ENCODE data around the gene GABBR1. TPM values are rescaled to one million over a fixed set of nuclear protein-coding genes. Genes with fewer than 3 reads are reported as not detected.

GABBR1 gene
- total RNA-seq, 2 experiments from 2014 or later, result 12.9 to 37.1 TPM

DNA sequence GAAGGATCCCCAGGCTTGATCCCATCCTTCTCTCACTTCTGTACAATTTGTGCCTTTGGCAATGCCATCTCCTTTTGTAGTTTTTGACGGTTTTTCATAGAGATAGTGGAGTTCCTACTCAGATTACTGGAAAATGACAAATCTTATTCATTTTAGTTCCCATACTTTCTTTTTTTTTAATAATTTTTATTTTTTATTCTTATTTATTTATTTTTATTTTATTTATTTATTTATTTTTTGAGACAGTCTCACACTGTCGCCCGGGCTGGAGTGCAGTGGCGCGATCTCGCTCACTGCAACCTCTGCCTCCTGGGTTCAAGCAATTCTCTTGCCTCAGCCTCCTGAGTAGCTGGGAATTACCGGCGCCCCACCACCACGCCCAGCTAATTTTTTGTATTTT is 4.3 kb upstream of the GABBR1 start:
- intact Hi-C loops (cut with micrococcal nuclease; ENCODE audit: unreplicated experiment), result no loop called here
- Histone ChIP-seq H3K36me3 (ENCODE audit: insufficient read depth, low read length) (no peaks in the 10 kb centered on the region), H3K4me3 (ENCODE audit: low read depth, low read length, poor library complexity, severe bottlenecking) (no peak overlapping the region), H3K9me3 (ENCODE audit: low read length) (no peaks in the 10 kb centered on the region), H3K4me1 (ENCODE audit: insufficient read depth, low read length, poor library complexity, severe bottlenecking) (peaks cover 20% of the 10 kb centered on the region), H3K79me2 (ENCODE audit: insufficient read depth, low read depth, low read length) (no peaks in the 10 kb centered on the region), H3K4me2 (ENCODE audit: low read length) (no peak overlapping the region), H3K9me2 (ENCODE audit: insufficient read depth, low read length) (no peaks in the 10 kb centered on the region), H2AFZ (ENCODE audit: low read length) (no peak overlapping the region), H3K27ac (ENCODE audit: low read depth, low read length, poor library complexity, severe bottlenecking) (no peak overlapping the region), H4K20me1 (ENCODE audit: insufficient read depth, low read length) (no peaks in the 10 kb centered on the region)
- no TSS peak for BruUV-seq (replicated peaks)
- DNase-seq (ENCODE audit: low spot score), result no peak
- ChIA-PET POLR2A (no interaction called here), CTCF (ENCODE audit: unreplicated experiment) (no interaction called here)
- no peak for TF ChIP-seq EZH2phosphoT487 (IDR thresholded peaks at IDR 0.05; ENCODE audit: borderline replicate concordance, low read depth, low read length)
- TF ChIP-seq CTCF (conservative IDR thresholded peaks at IDR 0.05; ENCODE audit: low read length), result no peak

DNA sequence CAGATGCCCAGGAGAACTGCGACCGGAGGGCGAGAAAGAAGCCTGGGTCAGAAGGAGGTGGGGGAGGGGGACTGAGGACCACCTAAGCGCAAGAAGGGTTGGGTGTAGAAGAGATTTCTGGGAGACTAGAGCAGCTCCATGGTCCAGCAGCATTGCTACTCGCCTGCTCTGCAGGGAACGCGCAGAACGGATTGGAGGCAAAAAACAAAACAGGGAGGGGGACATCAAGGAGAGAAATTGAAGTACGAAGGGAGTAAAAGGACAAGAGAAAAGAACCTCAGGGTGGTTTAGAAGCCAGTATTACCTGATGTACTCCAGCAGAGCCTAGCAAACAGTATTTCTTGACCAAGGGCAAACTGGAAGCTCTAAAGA is 537 bp upstream of the GABBR1 start:
- ChIA-PET CTCF (ENCODE audit: unreplicated experiment) (interaction anchor here (0.6 to 2.1 kb wide), 3 partner anchors 17 to 356 kb away, joined by 3 to 8 read pairs (median 4); no protein-coding TSS in a partner anchor), POLR2A (interaction anchor here (0.6 kb wide), 1 partner anchor 59 kb away, joined by 4 read pairs; no protein-coding TSS in a partner anchor)
- H3K9me2 ChIP-seq (ENCODE audit: insufficient read depth, low read length), result no peaks in the 10 kb centered on the region
- H3K4me2 ChIP-seq (ENCODE audit: low read length), result peak overlapping the region; percentile 90
- no peaks in the 10 kb centered on the region for H3K36me3 ChIP-seq (ENCODE audit: insufficient read depth, low read length)
- intact Hi-C loops (cut with micrococcal nuclease; ENCODE audit: unreplicated experiment), result no loop called here
- peak; percentile 31 for DNase-seq (ENCODE audit: low spot score)
- no TSS peak for BruUV-seq (replicated peaks)
- H2AFZ ChIP-seq (ENCODE audit: low read length), result peak overlapping the region; percentile 42
- TF ChIP-seq EZH2phosphoT487 (IDR thresholded peaks at IDR 0.05; ENCODE audit: borderline replicate concordance, low read depth, low read length) (no peak), CTCF (conservative IDR thresholded peaks at IDR 0.05; ENCODE audit: low read length) (no peak)
- H3K4me1 ChIP-seq (ENCODE audit: insufficient read depth, low read length, poor library complexity, severe bottlenecking), result peaks cover 38% of the 10 kb centered on the region
- H3K27ac ChIP-seq (ENCODE audit: low read depth, low read length, poor library complexity, severe bottlenecking), result peak overlapping the region; percentile 10
- H4K20me1 ChIP-seq (ENCODE audit: insufficient read depth, low read length), result no peaks in the 10 kb centered on the region; the same call in 1 of the 2 replicates
- no peaks in the 10 kb centered on the region for H3K9me3 ChIP-seq (ENCODE audit: low read length)
- peak overlapping the region; percentile 77 for H3K4me3 ChIP-seq (ENCODE audit: low read depth, low read length, poor library complexity, severe bottlenecking)
- no peaks in the 10 kb centered on the region for H3K79me2 ChIP-seq (ENCODE audit: insufficient read depth, low read depth, low read length)

DNA sequence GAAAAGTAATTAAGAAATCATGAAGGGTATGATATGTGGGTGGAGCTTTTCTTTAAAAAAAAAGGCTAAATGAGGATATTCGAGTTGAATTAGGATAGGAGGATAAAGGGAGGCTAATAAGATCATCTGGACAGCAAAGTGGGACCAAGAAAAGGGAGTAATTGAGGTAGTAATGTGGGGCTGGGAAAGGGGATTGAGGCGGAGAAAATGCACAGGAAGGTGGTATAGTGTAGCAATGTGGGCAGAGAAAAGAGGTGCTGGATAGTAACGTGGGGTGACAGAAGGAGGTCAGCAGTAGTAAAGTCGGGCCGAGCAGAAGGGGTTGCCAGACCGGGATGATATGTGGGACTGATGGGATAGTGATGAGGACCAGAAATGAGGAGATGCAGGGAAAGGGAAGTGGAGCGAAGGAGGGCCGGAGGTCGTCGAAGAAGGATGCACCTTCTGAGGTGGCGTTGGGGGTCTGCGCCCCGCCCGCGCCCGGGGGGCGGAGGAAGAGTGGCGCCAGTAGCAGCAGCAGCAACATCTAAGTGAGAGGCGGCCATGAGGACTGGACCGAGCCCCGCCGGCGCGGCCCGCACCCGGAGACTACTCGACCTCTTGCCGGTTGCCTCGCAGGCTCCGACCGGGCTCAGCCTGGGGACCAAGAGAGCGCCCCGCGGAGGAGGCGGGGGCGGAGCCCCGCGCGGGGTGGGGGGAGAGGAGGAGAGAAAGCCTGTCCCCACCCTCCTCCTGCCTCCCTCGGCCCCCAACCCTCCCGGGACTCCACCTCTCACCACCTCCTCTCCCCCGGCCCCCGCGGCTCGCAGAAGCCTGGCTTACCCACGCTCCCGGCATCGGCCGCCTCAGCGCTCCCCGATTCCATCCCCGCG is 887 bp downstream of the GABBR1 start:
- peak; percentile 63 for DNase-seq (ENCODE audit: low spot score)
- no peak overlapping the region for H3K27ac ChIP-seq (ENCODE audit: low read depth, low read length, poor library complexity, severe bottlenecking)
- peak overlapping the region; percentile 77 for H3K4me3 ChIP-seq (ENCODE audit: low read depth, low read length, poor library complexity, severe bottlenecking)
- H3K4me2 ChIP-seq (ENCODE audit: low read length), result peak overlapping the region; percentile 90
- intact Hi-C loops (cut with micrococcal nuclease; ENCODE audit: unreplicated experiment), result no loop called here
- no peaks in the 10 kb centered on the region for H3K79me2 ChIP-seq (ENCODE audit: insufficient read depth, low read depth, low read length)
- peak overlapping the region; percentile 42; the same call in 1 of the 2 replicates for H2AFZ ChIP-seq (ENCODE audit: low read length)
- no peaks in the 10 kb centered on the region for H3K9me3 ChIP-seq (ENCODE audit: low read length)
- POLR2A ChIA-PET, result interaction anchor here (0.7 kb wide), 1 partner anchor 17 kb away, joined by 6 read pairs; no protein-coding TSS in a partner anchor
- no peaks in the 10 kb centered on the region for H3K9me2 ChIP-seq (ENCODE audit: insufficient read depth, low read length)
- CTCF ChIA-PET (ENCODE audit: unreplicated experiment), result interaction anchor here (0.6 to 2.1 kb wide), 2 partner anchors 18 to 32 kb away, joined by 3 to 8 read pairs; no protein-coding TSS in a partner anchor
- TF ChIP-seq EZH2phosphoT487 (IDR thresholded peaks at IDR 0.05; ENCODE audit: borderline replicate concordance, low read depth, low read length) (no peak), CTCF (conservative IDR thresholded peaks at IDR 0.05; ENCODE audit: low read length) (no peak)
- peaks cover 38% of the 10 kb centered on the region for H3K4me1 ChIP-seq (ENCODE audit: insufficient read depth, low read length, poor library complexity, severe bottlenecking)
- H3K36me3 ChIP-seq (ENCODE audit: insufficient read depth, low read length), result no peaks in the 10 kb centered on the region
- BruUV-seq (replicated peaks), result no TSS peak
- H4K20me1 ChIP-seq (ENCODE audit: insufficient read depth, low read length), result no peaks in the 10 kb centered on the region; the same call in 1 of the 2 replicates
